Endothelial cell of umbilical vein (primary cell): ENCODE data around the gene PEBP1. TPM values are rescaled to one million over a fixed set of nuclear protein-coding genes. Genes with fewer than 3 reads are reported as not detected.

Experiments
- BruUV-seq: library from RNA; stranded (reverse); fragments of 400-500 nt; replicated peaks from 2 replicates; lab custom pipeline; 2021; lab: Mats Ljungman, UMichigan
- CTCF ChIA-PET: fragments of 300-600, 350-600 bp; sonication (Branson Sonifier 250); formaldehyde crosslinking; loops from one replicate; lab custom pipeline; 2021; ENCODE audit warnings: antibody characterized with exemption, inconsistent platforms; lab: Charles Lee
- POLR2A ChIA-PET: fragments of 300-600, 350-600 bp; sonication (Branson Sonifier 250); formaldehyde crosslinking; loops from one replicate; lab custom pipeline; 2021; ENCODE audit warnings: antibody characterized with exemption, inconsistent platforms; lab: Charles Lee
- DNase-seq: peaks from one replicate; pipeline ENCODE4 v3.0.0-alpha.2; 2011; ENCODE audit warnings: low read depth, low spot score
- FAIRE-seq: peaks from 2 replicates; lab custom pipeline; 2011; peaks lifted over from hg19 to GRCh38; lab: Jason Lieb, UNC
- H2AFZ ChIP-seq: 2 replicates; pipeline ENCODE4 v1.6.0; 2012; ENCODE audit warnings: low read depth, low read length, control low read depth, inconsistent platforms
- H3K27ac ChIP-seq: 2 replicates; pipeline ENCODE4 v1.5.1; 2011; ENCODE audit warnings: low read depth, mild to moderate bottlenecking, control low read depth, low read length, moderate library complexity; ENCODE audit not compliant: insufficient read depth
- H3K27me3 ChIP-seq, 2 experiments: 2 replicates each; pipeline versions ENCODE4 v1.6.0 to v1.6.1; 2011; ENCODE audit warnings: low read length in 2 of 2, mixed read lengths in 1 of 2; ENCODE audit not compliant: control insufficient read depth in 2 of 2, insufficient read depth in 2 of 2
- H3K36me3 ChIP-seq, 2 experiments: 2 replicates in 1 of 2; 3 replicates in 1 of 2; pipeline ENCODE4 v1.5.1; 2011; ENCODE audit warnings: low read length in 2 of 2, mild to moderate bottlenecking in 1 of 2, moderate library complexity in 1 of 2; ENCODE audit not compliant: control insufficient read depth in 2 of 2, insufficient read depth in 2 of 2; ENCODE audit errors: extremely low read depth in 1 of 2
- H3K4me1 ChIP-seq: 3 replicates; pipeline ENCODE4 v1.5.1; 2011; ENCODE audit warnings: mild to moderate bottlenecking, low read length; ENCODE audit not compliant: control insufficient read depth, insufficient read depth; ENCODE audit errors: extremely low read depth
- H3K4me2 ChIP-seq: 2 replicates; pipeline ENCODE4 v1.6.1; 2011; ENCODE audit warnings: low read length, control low read depth, mixed read lengths; ENCODE audit not compliant: insufficient read depth
- H3K4me3 ChIP-seq, 3 experiments: fragments of 200-600 bp in 1 of 3; sonication (generic), shearing (Covaris generic) in 1 of 3; replicated peaks in 1 of 3; 2 replicates each; pipeline ENCODE4 v1.5.1; 2011 to 2016; ENCODE audit warnings: control low read depth in 3 of 3, low read length in 3 of 3, mild to moderate bottlenecking in 2 of 3, inconsistent platforms in 1 of 3, low read depth in 1 of 3, moderate library complexity in 1 of 3; ENCODE audit not compliant: insufficient read depth in 1 of 3
- H3K79me2 ChIP-seq: 2 replicates; pipeline ENCODE4 v1.6.0; 2012; ENCODE audit warnings: low read length, inconsistent platforms; ENCODE audit not compliant: control insufficient read depth, insufficient read depth
- H3K9ac ChIP-seq: replicated peaks from 2 replicates; pipeline ENCODE3; 2011; ENCODE audit warnings: low read length, control low read depth; ENCODE audit not compliant: insufficient read depth; ENCODE audit errors: extremely low read depth
- H3K9me1 ChIP-seq: replicated peaks from 3 replicates; pipeline ENCODE4 v1.6.0; 2011; ENCODE audit warnings: mild to moderate bottlenecking, low read length; ENCODE audit not compliant: control insufficient read depth, insufficient read depth; ENCODE audit errors: extremely low read depth
- H3K9me3 ChIP-seq: replicated peaks from 2 replicates; pipeline ENCODE4 v1.5.1; 2012; ENCODE audit warnings: low read length, inconsistent platforms; ENCODE audit not compliant: control insufficient read depth, insufficient read depth
- H4K20me1 ChIP-seq: replicated peaks from 2 replicates; pipeline ENCODE3; 2011; ENCODE audit warnings: mild to moderate bottlenecking, low read length; ENCODE audit not compliant: control insufficient read depth, insufficient read depth; ENCODE audit errors: extremely low read depth
- CTCF ChIP-seq, 2 donors: IDR thresholded peaks; 1 replicate in 1 of 2; 2 replicates in 1 of 2; pipeline ENCODE4 v1.5.1; 2011; ENCODE audit warnings: low read length in 2 of 2, mild to moderate bottlenecking in 2 of 2, moderate library complexity in 2 of 2, control low read depth in 1 of 2, inconsistent platforms in 1 of 2, low read depth in 1 of 2; ENCODE audit not compliant: insufficient read depth in 1 of 2; ENCODE audit errors: extremely low read depth in 1 of 2
- EZH2 ChIP-seq: IDR thresholded peaks from 2 replicates; pipeline ENCODE4 v1.6.1; 2012; ENCODE audit warnings: borderline replicate concordance, low read depth, mild to moderate bottlenecking, moderate library complexity, low read length, inconsistent platforms; ENCODE audit not compliant: severe bottlenecking
- FOS ChIP-seq: IDR thresholded peaks from 2 replicates; pipeline ENCODE4 v1.6.1; 2011; ENCODE audit warnings: mild to moderate bottlenecking, low read length, moderate library complexity, borderline replicate concordance; ENCODE audit not compliant: insufficient read depth
- GATA2 ChIP-seq: IDR thresholded peaks from 2 replicates; pipeline ENCODE4 v1.7.0; 2011; ENCODE audit warnings: low read depth, mild to moderate bottlenecking, moderate library complexity, mixed read lengths, low read length; ENCODE audit not compliant: insufficient read length, insufficient read depth
- JUN ChIP-seq: IDR thresholded peaks from 2 replicates; pipeline ENCODE4 v1.6.1; 2011; ENCODE audit warnings: borderline replicate concordance, low read depth; ENCODE audit not compliant: insufficient read length, insufficient read depth
- MAX ChIP-seq: IDR thresholded peaks from 2 replicates; pipeline ENCODE4 v1.6.1; 2011; ENCODE audit not compliant: insufficient read depth, insufficient read length
- POLR2A ChIP-seq: IDR thresholded peaks from 2 replicates; pipeline ENCODE4 v1.6.1; 2012; ENCODE audit warnings: low read depth, mild to moderate bottlenecking, control low read depth, low read length
- POLR2AphosphoS5 ChIP-seq: IDR thresholded peaks from 2 replicates; pipeline ENCODE4 v1.6.1; 2012; ENCODE audit warnings: low read depth, mild to moderate bottlenecking, control low read depth, low read length, moderate library complexity; ENCODE audit not compliant: insufficient read depth
- dilution Hi-C: fragments of 300-500 bp; cut with MboI; formaldehyde crosslinking; loops from one replicate; pipeline ENCODE4 v1.15.0; 2019; ENCODE audit warnings: low sequenced_read_pairs; ENCODE audit not compliant: extremely low pct_ligation_motif_present
- intact Hi-C: fragments of 100-400 bp; cut with micrococcal nuclease; formaldehyde crosslinking; loops from one replicate; pipeline ENCODE4 v1.10.0; 2022
- polyA plus RNA-seq, 4 experiments: library from polyadenylated mRNA; depleted of rRNA in 3 of 4; stranded (reverse) in 3 of 4; unstranded in 1 of 4; fragments of >200 nt; gene quantifications; 2 replicates each; pipeline versions ENCODE4 v1.2.1 to v1.2.3, GENCODE V29; 2011 to 2012; ENCODE audit warnings: missing spikeins in 1 of 4
- total RNA-seq: library from RNA; stranded (reverse); gene quantifications from 2 replicates; pipeline ENCODE4 v1.2.3, GENCODE V29; 2021

Gene PEBP1
- total and polyA plus RNA-seq, 2 donors (not counting 3 experiments of a cell fraction or from before 2014, with no cell fraction given): 185 to 261 TPM

GRCh38 chr12:118102070-118102469 is 33.9 kb upstream of the PEBP1 start:
- H3K9me1 ChIP-seq: no peaks in the 10 kb centered on the region
- no peaks in the 10 kb centered on the region for H3K27me3 ChIP-seq
- no peak for DNase-seq
- POLR2A ChIA-PET: no interaction called here
- H3K4me1 ChIP-seq: peaks cover 11% of the 10 kb centered on the region
- dilution Hi-C loops (no loop called here), intact Hi-C loops (loop anchor here (5.0 kb wide), 2 partner anchors 35 to 85 kb away; partner anchors contain the start of genes PEBP1 and RFC5)
- CTCF ChIA-PET: interaction anchor here (1.1 to 1.4 kb wide), 2 partner anchors 37 to 41 kb away, joined by 3 to 4 read pairs; partner anchors contain the start of gene WSB2
- H3K9ac ChIP-seq: no peak overlapping the region
- H3K4me3 ChIP-seq: no peak overlapping the region
- TF ChIP-seq JUN (no peak), CTCF (IDR thresholded peaks at IDR 0.05; ENCODE audit: extremely low read depth in 1 of 2, insufficient read depth in 1 of 2, low read depth in 1 of 2, low read length in 2 of 2) (no peak), POLR2A (no peak), EZH2 (no peak), FOS (no peak), GATA2 (no peak), POLR2AphosphoS5 (no peak), MAX (no peak)
- FAIRE-seq: no peak
- H2AFZ ChIP-seq: no peak overlapping the region
- no peaks in the 10 kb centered on the region for H3K36me3 ChIP-seq
- H3K9me3 ChIP-seq: no peaks in the 10 kb centered on the region
- BruUV-seq: no TSS peak
- H3K79me2 ChIP-seq: no peaks in the 10 kb centered on the region
- H3K27ac ChIP-seq: no peak overlapping the region
- no peaks in the 10 kb centered on the region for H4K20me1 ChIP-seq
- no peak overlapping the region for H3K4me2 ChIP-seq
